ENCODE data around the gene RNF183. TPM values are rescaled to one million over a fixed set of nuclear protein-coding genes. Genes with fewer than 3 reads are reported as not detected.

Gene RNF183
- polyA plus RNA-seq, 3 donors = not detected

DNA sequence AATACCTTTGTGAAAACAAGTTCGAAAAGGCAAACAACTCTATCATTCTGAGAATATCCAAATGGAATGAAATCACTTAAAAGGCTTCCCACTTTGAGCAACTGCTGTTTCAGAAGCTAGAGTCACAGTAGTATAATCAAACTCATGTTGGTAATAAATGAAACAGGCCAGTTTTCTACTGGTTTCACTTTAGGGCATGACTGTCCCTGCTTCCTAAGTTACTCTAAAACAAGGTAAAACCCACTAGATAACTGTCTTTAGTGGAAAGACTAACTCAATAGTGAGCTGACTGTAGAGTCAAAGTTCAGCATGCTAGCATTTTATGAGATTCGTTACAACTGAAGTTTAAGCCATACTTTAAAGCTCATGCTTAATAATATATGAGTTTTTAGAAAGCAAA, 33.8 kb downstream of the RNF183 start:
- Histone ChIP-seq H3K4me1 (ENCODE audit: control insufficient read depth in 1 of 2, insufficient read depth in 2 of 2, low read length in 2 of 2) (peaks cover 0 to 5% of the 10 kb centered on the region in 2 donors), H3K79me2 (ENCODE audit: insufficient read depth, low read length) (peaks cover 11% of the 10 kb centered on the region), H4K20me1 (ENCODE audit: insufficient read depth, low read length) (peaks cover 8% of the 10 kb centered on the region), H3K36me3 (replicated peaks in 1 of 2; ENCODE audit: control insufficient read depth in 1 of 2, insufficient read depth in 2 of 2, low read length in 2 of 2) (peaks cover 59 to 82% of the 10 kb centered on the region in 2 donors), H3K9me3 (replicated peaks in 1 of 2; ENCODE audit: control insufficient read depth in 1 of 2, insufficient read depth in 1 of 2, low read length in 2 of 2) (no peaks in the 10 kb centered on the region), H3K9ac (ENCODE audit: insufficient read depth, low read length, poor library complexity, severe bottlenecking) (no peak overlapping the region), H3K4me2 (replicated peaks; ENCODE audit: extremely low read depth, low read length, poor library complexity, severe bottlenecking) (no peak overlapping the region), H2AFZ (ENCODE audit: insufficient read depth, low read depth, low read length, poor library complexity, severe bottlenecking) (no peak overlapping the region), H3K4me3 (replicated peaks in 1 of 3; ENCODE audit: low read depth in 2 of 3, low read length in 3 of 3) (no peak overlapping the region), H3K27ac (ENCODE audit: low read depth in 1 of 2, low read length in 2 of 2) (no peak overlapping the region), H3K27me3 (ENCODE audit: control insufficient read depth in 2 of 2, insufficient read depth in 2 of 2, low read length in 2 of 2) (no peaks in the 10 kb centered on the region)
- no CpG with 5 or more reads among the region's 2 CpGs for WGBS (ENCODE audit: insufficient coverage)
- peaks cover 0 to 1% (median 0%) of the 10 kb centered on the region in 7 donors for H3K9me3 Mint-ChIP-seq
- H3K4me1 Mint-ChIP-seq = peaks cover 3% of the 10 kb centered on the region
- intact Hi-C loops (cut with micrococcal nuclease) = no loop called here
- no peak overlapping the region for H3K4me3 Mint-ChIP-seq
- no peaks in the 10 kb centered on the region for H3K27me3 Mint-ChIP-seq (ENCODE audit: low read depth in 3 of 3)
- TF ChIP-seq, protein P1, sequence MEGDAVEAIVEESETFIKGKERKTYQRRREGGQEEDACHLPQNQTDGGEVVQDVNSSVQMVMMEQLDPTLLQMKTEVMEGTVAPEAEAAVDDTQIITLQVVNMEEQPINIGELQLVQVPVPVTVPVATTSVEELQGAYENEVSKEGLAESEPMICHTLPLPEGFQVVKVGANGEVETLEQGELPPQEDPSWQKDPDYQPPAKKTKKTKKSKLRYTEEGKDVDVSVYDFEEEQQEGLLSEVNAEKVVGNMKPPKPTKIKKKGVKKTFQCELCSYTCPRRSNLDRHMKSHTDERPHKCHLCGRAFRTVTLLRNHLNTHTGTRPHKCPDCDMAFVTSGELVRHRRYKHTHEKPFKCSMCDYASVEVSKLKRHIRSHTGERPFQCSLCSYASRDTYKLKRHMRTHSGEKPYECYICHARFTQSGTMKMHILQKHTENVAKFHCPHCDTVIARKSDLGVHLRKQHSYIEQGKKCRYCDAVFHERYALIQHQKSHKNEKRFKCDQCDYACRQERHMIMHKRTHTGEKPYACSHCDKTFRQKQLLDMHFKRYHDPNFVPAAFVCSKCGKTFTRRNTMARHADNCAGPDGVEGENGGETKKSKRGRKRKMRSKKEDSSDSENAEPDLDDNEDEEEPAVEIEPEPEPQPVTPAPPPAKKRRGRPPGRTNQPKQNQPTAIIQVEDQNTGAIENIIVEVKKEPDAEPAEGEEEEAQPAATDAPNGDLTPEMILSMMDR (IDR thresholded peaks at IDR 0.05) = no peak
- DNase-seq = no peak
- peak overlapping the region in 1 of 7 donors; percentile 26 for H3K27ac Mint-ChIP-seq
- H3K36me3 Mint-ChIP-seq = peaks cover 54 to 76% of the 10 kb centered on the region in 2 donors

GRCh38 chr9:113267911-113268566, 35.1 kb downstream of the RNF183 start:
- DNase-seq = no peak
- H3K4me3 ChIP-seq (replicated peaks in 1 of 3; ENCODE audit: low read depth in 2 of 3, low read length in 3 of 3) = no peak overlapping the region
- H4K20me1 ChIP-seq (ENCODE audit: insufficient read depth, low read length) = no peaks in the 10 kb centered on the region
- TF ChIP-seq, protein P1 (IDR thresholded peaks at IDR 0.05) = no peak
- H3K27ac ChIP-seq (ENCODE audit: low read depth in 1 of 2, low read length in 2 of 2) = no peak overlapping the region
- no peaks in the 10 kb centered on the region for H3K4me1 Mint-ChIP-seq
- H3K9me3 ChIP-seq (replicated peaks in 1 of 2; ENCODE audit: control insufficient read depth in 1 of 2, insufficient read depth in 1 of 2, low read length in 2 of 2) = no peaks in the 10 kb centered on the region
- H3K4me3 Mint-ChIP-seq = no peak overlapping the region
- no peaks in the 10 kb centered on the region for H3K27me3 ChIP-seq (ENCODE audit: control insufficient read depth in 2 of 2, insufficient read depth in 2 of 2, low read length in 2 of 2)
- H3K4me1 ChIP-seq (ENCODE audit: control insufficient read depth in 1 of 2, insufficient read depth in 2 of 2, low read length in 2 of 2) = no peaks in the 10 kb centered on the region
- peaks cover 55 to 84% of the 10 kb centered on the region in 2 donors for H3K36me3 ChIP-seq (replicated peaks in 1 of 2; ENCODE audit: control insufficient read depth in 1 of 2, insufficient read depth in 2 of 2, low read length in 2 of 2)
- WGBS (ENCODE audit: insufficient coverage) = no CpG with 5 or more reads among the region's 4 CpGs
- H3K27me3 Mint-ChIP-seq (ENCODE audit: low read depth in 3 of 3) = no peaks in the 10 kb centered on the region
- intact Hi-C loops (cut with micrococcal nuclease) = no loop called here
- H2AFZ ChIP-seq (ENCODE audit: insufficient read depth, low read depth, low read length, poor library complexity, severe bottlenecking) = no peak overlapping the region
- peaks cover 56 to 77% of the 10 kb centered on the region in 2 donors for H3K36me3 Mint-ChIP-seq
- H3K9ac ChIP-seq (ENCODE audit: insufficient read depth, low read length, poor library complexity, severe bottlenecking) = no peak overlapping the region
- no peak overlapping the region for H3K4me2 ChIP-seq (replicated peaks; ENCODE audit: extremely low read depth, low read length, poor library complexity, severe bottlenecking)
- H3K27ac Mint-ChIP-seq = peak overlapping the region in 2 of 7 donors; percentile 52 to 60
- peaks cover 0 to 1% (median 0%) of the 10 kb centered on the region in 7 donors for H3K9me3 Mint-ChIP-seq
- no peaks in the 10 kb centered on the region for H3K79me2 ChIP-seq (ENCODE audit: insufficient read depth, low read length)
